ENCODE data around the gene CDX4. TPM values are rescaled to one million over a fixed set of nuclear protein-coding genes. Genes with fewer than 3 reads are reported as not detected.

The CDX4 gene, protein sequence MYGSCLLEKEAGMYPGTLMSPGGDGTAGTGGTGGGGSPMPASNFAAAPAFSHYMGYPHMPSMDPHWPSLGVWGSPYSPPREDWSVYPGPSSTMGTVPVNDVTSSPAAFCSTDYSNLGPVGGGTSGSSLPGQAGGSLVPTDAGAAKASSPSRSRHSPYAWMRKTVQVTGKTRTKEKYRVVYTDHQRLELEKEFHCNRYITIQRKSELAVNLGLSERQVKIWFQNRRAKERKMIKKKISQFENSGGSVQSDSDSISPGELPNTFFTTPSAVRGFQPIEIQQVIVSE
- total RNA-seq (not detected), polyA plus RNA-seq (ENCODE audit: insufficient read length in 6 of 6) (not detected)
- long read RNA-seq, donor 1 = 0 reads
- long read RNA-seq, donor 2 = 0 reads
- long read RNA-seq, donor 3 = 0 reads
- long read RNA-seq, donor 4 = 0 reads
- long read RNA-seq, donor 5 = 0 reads
- long read RNA-seq, donor 6 = 0 reads
- long read RNA-seq, donor 7 = 0 reads
- long read RNA-seq, donor 8 = 0 reads
- long read RNA-seq, donor 9 = 0 reads
- long read RNA-seq, donor 10 = 0 reads
- long read RNA-seq, donor 11 = 0 reads
- long read RNA-seq, donor 12 = 0 reads

GRCh38 chrX:73446831-73447230 lies at the start of gene CDX4:
CDX4 (plus strand) TSS chrX:73447053; CDS start chrX:73447254, 201 bp downstream.
- Histone ChIP-seq H3K4me1 (no peaks in the 10 kb centered on the region), H3K36me3 (no peaks in the 10 kb centered on the region), H3K4me3 (no peak within 1 kb of the TSS), H3K27ac (no peak within 1 kb of the TSS), H3K9me3 (no peaks in the 10 kb centered on the region), H3K27me3 (peaks cover 40 to 42% of the 10 kb centered on the region in 2 donors)
- TF ChIP-seq CTCF (IDR thresholded peaks at IDR 0.05) = no peak
- ATAC-seq = no peak
- DNase-seq = no peak
- intact Hi-C loops (cut with DNase I) = no loop called here

GRCh38 chrX:73398185-73398914 lies 48.5 kb upstream of the CDX4 start:
- TF ChIP-seq CTCF (IDR thresholded peaks at IDR 0.05) = no peak
- DNase-seq = no peak
- H3K4me3 ChIP-seq = no peak overlapping the region
- H3K27me3 ChIP-seq = peaks cover 0 to 4% of the 10 kb centered on the region in 2 donors
- no peaks in the 10 kb centered on the region for H3K9me3 ChIP-seq
- no peaks in the 10 kb centered on the region for H3K36me3 ChIP-seq
- H3K27ac ChIP-seq = no peak overlapping the region
- intact Hi-C loops (cut with DNase I) = no loop called here
- no peaks in the 10 kb centered on the region for H3K4me1 ChIP-seq
- ATAC-seq = no peak

DNA sequence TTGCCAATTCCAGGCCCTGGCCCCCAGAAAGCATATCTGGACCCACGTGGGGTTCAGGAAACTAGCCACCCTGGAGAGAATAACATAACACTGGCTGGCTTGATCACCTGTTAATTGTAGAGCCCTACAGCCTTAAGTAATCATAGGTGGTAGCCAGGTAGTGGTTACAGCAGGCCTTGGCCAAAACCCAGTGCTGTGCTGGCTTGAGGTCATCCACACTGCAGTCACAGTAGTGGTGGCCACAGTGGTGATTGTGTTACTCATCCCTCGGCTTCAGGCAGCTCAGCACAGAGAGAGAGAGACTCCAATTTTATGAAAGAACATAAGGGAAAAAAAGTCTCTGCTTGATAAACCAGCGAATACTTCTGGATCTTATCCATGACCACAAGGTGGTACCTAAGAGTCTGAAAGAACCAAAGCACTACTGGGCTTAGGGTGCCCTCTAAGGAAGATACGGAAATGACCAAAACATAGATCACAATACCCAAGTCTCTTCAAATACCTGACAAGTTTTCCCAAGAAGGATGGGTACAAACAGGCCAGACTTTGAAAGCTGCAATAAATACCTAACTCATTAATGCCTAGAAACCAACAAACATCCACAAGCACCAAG lies 46.6 kb upstream of the CDX4 start:
- intact Hi-C loops (cut with DNase I) = no loop called here
- TF ChIP-seq CTCF (IDR thresholded peaks at IDR 0.05) = no peak
- Histone ChIP-seq H3K4me1 (no peaks in the 10 kb centered on the region), H3K27me3 (peaks cover 0 to 4% of the 10 kb centered on the region in 2 donors), H3K4me3 (no peak overlapping the region), H3K36me3 (no peaks in the 10 kb centered on the region), H3K9me3 (no peaks in the 10 kb centered on the region), H3K27ac (no peak overlapping the region)
- no peak for DNase-seq
- no peak for ATAC-seq

DNA sequence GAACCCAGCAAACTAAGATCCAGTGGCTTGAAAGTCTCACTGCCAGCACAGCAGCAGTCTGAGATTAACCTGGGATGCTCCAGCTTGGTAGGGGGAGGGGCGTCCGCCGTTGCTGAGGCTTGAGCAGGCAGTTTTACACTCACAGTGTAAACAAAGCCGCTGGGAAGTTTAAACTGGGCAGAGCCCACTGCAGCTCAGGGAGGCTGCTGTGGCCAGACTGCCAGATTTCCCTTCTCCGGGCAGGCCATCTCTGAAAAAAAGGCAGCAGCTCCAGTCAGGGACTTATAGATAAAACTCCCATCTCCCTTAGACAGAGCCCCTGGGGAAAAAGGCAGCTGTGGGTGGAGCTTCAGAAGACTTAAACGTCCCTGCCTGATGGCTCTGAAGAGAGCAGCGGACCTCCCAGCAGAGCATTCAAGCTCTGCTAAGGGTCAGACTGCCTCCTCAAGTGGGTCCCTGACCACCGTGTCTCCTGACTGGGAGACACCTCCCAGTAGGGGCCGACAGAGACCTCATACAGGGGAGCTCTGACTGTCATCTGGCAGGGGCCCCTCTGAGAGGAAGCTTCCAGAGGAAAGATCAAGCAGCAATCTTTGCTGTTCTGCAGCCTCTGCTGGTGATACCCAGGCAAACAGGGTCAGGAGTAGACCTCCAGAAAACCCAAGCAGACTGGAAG lies 45.1 kb upstream of the CDX4 start:
- no peaks in the 10 kb centered on the region for H3K27me3 ChIP-seq
- no peaks in the 10 kb centered on the region for H3K9me3 ChIP-seq
- H3K36me3 ChIP-seq = no peaks in the 10 kb centered on the region
- H3K27ac ChIP-seq = no peak overlapping the region
- no peak overlapping the region for H3K4me3 ChIP-seq
- no peaks in the 10 kb centered on the region for H3K4me1 ChIP-seq
- intact Hi-C loops (cut with DNase I) = no loop called here
- TF ChIP-seq CTCF (IDR thresholded peaks at IDR 0.05) = no peak
- DNase-seq (peak in 1 of 4 donors; percentile 6), ATAC-seq (no peak)
